ACC112 (cell line): ENCODE data around the gene DNAI2.

Experiments used
- H2AFZ ChIP-seq: fragments of 200-600 bp; sonication (generic); one replicate; pipeline ENCODE4 v1.6.0; 2017; ENCODE audit warnings: antibody characterized with exemption, low read length; ENCODE audit not compliant: unreplicated experiment
- H3K27ac ChIP-seq: fragments of 200-600 bp; sonication (generic); 2 replicates; pipeline ENCODE4 v1.5.1; 2014; ENCODE audit warnings: low read depth, mild to moderate bottlenecking, antibody characterized with exemption, low read length, moderate library complexity
- H3K27me3 ChIP-seq: fragments of 200-600 bp; sonication (generic); 2 replicates; pipeline ENCODE4 v1.6.1; 2014; ENCODE audit warnings: mild to moderate bottlenecking, antibody characterized with exemption, low read length, moderate library complexity, mixed read lengths; ENCODE audit not compliant: insufficient read depth
- H3K36me3 ChIP-seq: fragments of 200-600 bp; sonication (generic); 2 replicates; pipeline ENCODE4 v1.6.1; 2016; ENCODE audit warnings: mild to moderate bottlenecking, antibody characterized with exemption, low read length, moderate library complexity, mixed read lengths; ENCODE audit not compliant: insufficient read depth
- H3K4me1 ChIP-seq: fragments of 200-600 bp; sonication (generic); one replicate; pipeline ENCODE4 v1.6.1; 2016; ENCODE audit warnings: low read length, mixed read lengths; ENCODE audit not compliant: insufficient read depth, unreplicated experiment, control insufficient read depth
- H3K4me3 ChIP-seq: fragments of 200-600 bp; sonication (generic); 2 replicates; pipeline ENCODE4 v1.5.1; 2014; ENCODE audit warnings: mild to moderate bottlenecking, low read depth, low read length
- H3K79me2 ChIP-seq: fragments of 200-600 bp; sonication (generic); one replicate; pipeline ENCODE4 v1.6.0; 2016; ENCODE audit warnings: low read length; ENCODE audit not compliant: control insufficient read depth, unreplicated experiment, insufficient read depth

DNAI2 gene

DNA sequence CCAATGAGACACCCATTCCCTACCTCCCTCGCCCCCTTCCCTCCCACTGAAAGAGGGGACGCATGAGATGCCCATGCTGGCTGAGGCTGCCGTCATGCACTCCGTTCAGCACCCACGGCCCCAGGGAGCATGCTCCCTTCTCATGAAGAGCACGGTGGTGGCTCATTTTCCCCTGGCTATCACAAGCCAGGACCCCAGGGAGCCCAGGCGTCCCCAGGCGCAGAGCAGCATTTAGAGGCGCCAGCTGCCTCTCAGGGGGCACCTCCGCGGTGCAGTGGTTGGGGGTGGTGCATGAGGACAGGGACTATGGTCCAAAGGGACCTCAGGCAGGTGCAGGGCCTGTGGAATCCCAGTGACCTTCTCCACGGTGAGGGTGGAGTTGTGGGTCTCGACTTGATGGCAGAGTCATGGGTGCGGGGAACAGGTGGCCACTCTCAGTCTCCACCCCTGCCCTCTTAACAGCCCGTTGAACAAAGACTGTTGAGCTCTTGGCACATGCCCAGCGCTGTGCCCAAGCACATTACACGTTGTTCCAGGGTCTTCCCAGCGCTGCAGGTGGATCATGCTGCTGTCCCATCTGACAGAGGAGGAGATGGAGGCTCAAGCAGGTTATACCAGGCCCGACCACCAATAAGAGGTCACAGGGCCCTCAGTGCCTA is 65.6 kb downstream of the DNAI2 start:
- Histone ChIP-seq H3K79me2 (no peaks in the 10 kb centered on the region), H3K27me3 (peaks cover 20% of the 10 kb centered on the region), H3K36me3 (no peaks in the 10 kb centered on the region), H3K4me3 (no peak overlapping the region), H2AFZ (no peak overlapping the region), H3K27ac (no peak overlapping the region), H3K4me1 (no peaks in the 10 kb centered on the region)

DNA sequence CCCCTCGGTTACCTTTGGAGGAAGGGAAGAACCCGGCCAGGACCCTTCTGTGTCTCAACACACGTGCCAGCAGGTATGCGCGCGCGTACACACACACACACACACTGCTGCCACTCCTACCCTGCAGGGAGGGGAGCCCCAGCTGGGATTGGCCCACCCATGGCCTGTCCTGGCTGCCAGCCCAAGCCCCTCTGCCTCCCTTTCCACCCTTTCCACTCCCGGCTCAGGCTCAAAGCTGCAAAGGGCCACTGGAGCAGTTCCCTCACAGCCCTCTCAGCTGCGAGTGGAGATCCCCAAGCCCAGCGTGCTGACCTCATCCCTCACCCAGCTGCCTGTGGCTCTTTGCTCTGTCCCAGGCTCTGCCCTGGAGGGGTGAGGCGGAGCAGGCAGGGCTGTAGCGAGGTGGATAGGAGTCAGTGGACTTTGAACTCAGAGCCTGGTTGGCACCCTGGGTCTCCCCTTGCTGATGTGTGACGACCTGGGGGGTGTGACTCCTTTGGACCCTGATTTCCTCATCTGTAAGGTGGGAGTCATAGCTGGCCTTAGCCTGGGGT is 66.5 kb downstream of the DNAI2 start:
- peaks cover 20% of the 10 kb centered on the region for H3K27me3 ChIP-seq
- H3K36me3 ChIP-seq, result no peaks in the 10 kb centered on the region
- H3K4me3 ChIP-seq, result no peak overlapping the region
- no peak overlapping the region for H2AFZ ChIP-seq
- no peaks in the 10 kb centered on the region for H3K79me2 ChIP-seq
- no peaks in the 10 kb centered on the region for H3K4me1 ChIP-seq
- H3K27ac ChIP-seq, result no peak overlapping the region

GRCh38 chr17:74342224-74342623 is 68.2 kb downstream of the DNAI2 start:
- Histone ChIP-seq H3K79me2 (no peaks in the 10 kb centered on the region), H3K36me3 (no peaks in the 10 kb centered on the region), H3K4me3 (no peak overlapping the region), H3K27me3 (peaks cover 25% of the 10 kb centered on the region), H3K27ac (no peak overlapping the region), H2AFZ (no peak overlapping the region), H3K4me1 (no peaks in the 10 kb centered on the region)

- H3K36me3 ChIP-seq, result no peaks in the 10 kb centered on the region
- no peak overlapping the region for H2AFZ ChIP-seq
- H3K79me2 ChIP-seq, result no peaks in the 10 kb centered on the region
- H3K27me3 ChIP-seq, result peaks cover 24% of the 10 kb centered on the region
- H3K4me3 ChIP-seq, result no peak overlapping the region
- H3K4me1 ChIP-seq, result no peaks in the 10 kb centered on the region
- no peak overlapping the region for H3K27ac ChIP-seq
Observed at GRCh38 chr17:74343121-74343520, 69.1 kb downstream of the DNAI2 start.

DNA sequence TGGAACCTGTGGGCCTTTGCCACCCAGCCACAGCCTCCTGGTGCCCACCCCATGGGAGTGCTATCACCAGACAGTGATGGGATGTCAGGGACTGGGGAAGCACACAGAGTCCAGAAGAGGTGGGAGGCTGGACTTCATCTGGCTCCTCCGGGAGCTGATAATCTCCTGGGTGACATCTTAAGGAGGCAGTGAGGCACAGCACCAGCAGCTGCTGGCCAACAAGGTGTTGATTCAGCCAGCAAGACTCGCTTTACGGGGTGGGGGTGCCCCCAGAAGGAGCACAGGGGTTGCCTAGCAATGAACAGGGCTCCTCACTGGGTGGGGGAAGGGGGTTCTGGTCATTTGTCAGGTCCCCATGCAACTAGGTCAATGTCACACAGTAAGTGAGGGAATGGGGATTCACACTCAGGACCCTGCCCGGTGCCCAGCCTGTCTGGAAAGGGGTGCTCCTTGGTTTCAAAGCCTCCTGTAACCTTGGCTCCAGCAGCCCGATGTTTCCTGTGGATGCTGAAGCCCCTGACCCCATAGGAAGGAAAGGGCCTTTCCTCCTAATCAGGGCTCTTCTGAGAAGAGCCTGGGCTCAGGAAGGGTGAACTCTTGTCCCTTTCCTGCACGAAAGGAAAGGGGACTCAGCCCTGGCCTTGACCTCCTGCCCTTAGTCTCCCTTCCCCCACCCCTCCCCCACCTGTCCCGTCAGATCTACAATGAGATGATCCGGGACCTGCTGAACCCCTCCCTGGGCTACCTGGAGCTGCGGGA is 69.7 kb downstream of the DNAI2 start:
- no peak overlapping the region for H3K4me3 ChIP-seq
- H3K36me3 ChIP-seq, result no peaks in the 10 kb centered on the region
- no peak overlapping the region for H2AFZ ChIP-seq
- peaks cover 30% of the 10 kb centered on the region for H3K27me3 ChIP-seq
- no peaks in the 10 kb centered on the region for H3K79me2 ChIP-seq
- no peak overlapping the region for H3K27ac ChIP-seq
- H3K4me1 ChIP-seq, result no peaks in the 10 kb centered on the region

GRCh38 chr17:74344658-74345057 is 70.6 kb downstream of the DNAI2 start:
- Histone ChIP-seq H3K79me2 (no peaks in the 10 kb centered on the region), H3K4me1 (no peaks in the 10 kb centered on the region), H3K27me3 (peaks cover 39% of the 10 kb centered on the region), H2AFZ (no peak overlapping the region), H3K4me3 (no peak overlapping the region), H3K36me3 (no peaks in the 10 kb centered on the region), H3K27ac (no peak overlapping the region)

- Histone ChIP-seq H3K27me3 (peaks cover 46% of the 10 kb centered on the region), H3K4me1 (no peaks in the 10 kb centered on the region), H3K4me3 (no peak overlapping the region), H3K27ac (no peak overlapping the region), H3K36me3 (no peaks in the 10 kb centered on the region), H3K79me2 (no peaks in the 10 kb centered on the region), H2AFZ (no peak overlapping the region)
Observed at GRCh38 chr17:74345433-74346241, 71.6 kb downstream of the DNAI2 start.

DNA sequence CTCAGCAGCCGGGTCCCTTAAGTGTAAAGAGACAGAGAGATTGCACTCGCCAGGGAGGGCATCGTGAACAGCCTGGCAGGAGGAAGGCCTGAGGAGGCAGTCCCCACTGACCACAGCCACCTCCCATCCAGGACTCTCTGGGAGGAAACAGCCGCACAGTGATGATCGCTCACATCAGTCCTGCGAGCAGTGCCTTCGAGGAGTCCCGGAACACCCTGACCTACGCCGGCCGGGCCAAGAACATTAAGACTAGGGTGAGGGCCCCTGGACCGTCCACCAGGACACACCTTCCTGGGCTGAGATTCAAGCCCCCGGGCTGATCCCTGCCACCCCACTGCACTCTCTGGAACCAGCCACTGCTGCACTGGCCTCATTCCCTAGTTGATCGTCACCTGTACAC is 73.6 kb downstream of the DNAI2 start:
- no peaks in the 10 kb centered on the region for H3K4me1 ChIP-seq
- peaks cover 61% of the 10 kb centered on the region for H3K27me3 ChIP-seq
- no peaks in the 10 kb centered on the region for H3K79me2 ChIP-seq
- no peak overlapping the region for H2AFZ ChIP-seq
- no peak overlapping the region for H3K4me3 ChIP-seq
- no peak overlapping the region for H3K27ac ChIP-seq
- H3K36me3 ChIP-seq, result no peaks in the 10 kb centered on the region

GRCh38 chr17:74349120-74349519 is 75.1 kb downstream of the DNAI2 start:
- Histone ChIP-seq H3K79me2 (no peaks in the 10 kb centered on the region), H3K4me3 (no peak overlapping the region), H2AFZ (no peak overlapping the region), H3K27ac (no peak overlapping the region), H3K4me1 (no peaks in the 10 kb centered on the region), H3K27me3 (peaks cover 73% of the 10 kb centered on the region), H3K36me3 (no peaks in the 10 kb centered on the region)

DNA sequence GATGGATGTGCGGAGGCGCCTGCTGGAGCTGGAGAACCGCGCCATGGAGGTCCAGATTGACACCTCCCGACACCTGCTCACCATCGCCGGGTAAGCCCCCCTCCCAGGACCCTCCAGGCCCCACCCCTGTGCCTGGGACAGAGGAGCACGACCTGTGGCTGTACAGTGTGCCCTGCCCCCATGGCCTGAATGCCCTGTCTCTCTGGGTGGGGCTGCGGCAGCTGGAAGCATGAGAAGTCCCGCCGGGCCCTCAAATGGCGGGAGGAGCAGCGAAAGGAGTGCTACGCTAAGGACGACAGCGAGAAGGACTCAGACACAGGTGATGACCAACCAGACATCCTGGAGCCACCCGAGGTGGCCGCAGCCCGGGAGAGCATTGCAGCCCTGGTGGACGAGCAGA is 76.5 kb downstream of the DNAI2 start:
- no peak overlapping the region for H3K4me3 ChIP-seq
- peaks cover 72% of the 10 kb centered on the region for H3K27me3 ChIP-seq
- no peak overlapping the region for H3K27ac ChIP-seq
- no peaks in the 10 kb centered on the region for H3K4me1 ChIP-seq
- H3K36me3 ChIP-seq, result no peaks in the 10 kb centered on the region
- no peak overlapping the region for H2AFZ ChIP-seq
- no peaks in the 10 kb centered on the region for H3K79me2 ChIP-seq
